BLaER1 (cell line): ENCODE measurements around the gene CENPH.
"Not testable (repeated sequence)": the region's sequence is repeated elsewhere in the genome, so short reads cannot be mapped to it uniquely, and the experiment has no call there.

Experiments used
- H3K27ac ChIP-seq: shearing (Covaris generic); formaldehyde crosslinking; 2 replicates; pipeline ENCODE4 v1.8.1; 2022
- H3K27me3 ChIP-seq: shearing (Covaris generic); formaldehyde crosslinking; 2 replicates; pipeline ENCODE4 v1.8.1; 2022
- H3K36me3 ChIP-seq: shearing (Covaris generic); formaldehyde crosslinking; 2 replicates; pipeline ENCODE4 v1.8.1; 2022
- H3K4me1 ChIP-seq: shearing (Covaris generic); formaldehyde crosslinking; 2 replicates; pipeline ENCODE4 v1.8.1; 2022
- H3K4me2 ChIP-seq: shearing (Covaris generic); formaldehyde crosslinking; 2 replicates; pipeline ENCODE4 v1.8.1; 2022
- H3K4me3 ChIP-seq: shearing (Covaris generic); formaldehyde crosslinking; 2 replicates; pipeline ENCODE4 v1.8.1; 2022
- H3K9ac ChIP-seq: shearing (Covaris generic); formaldehyde crosslinking; 2 replicates; pipeline ENCODE4 v1.8.1; 2022
- H3K9me3 ChIP-seq: shearing (Covaris generic); formaldehyde crosslinking; 2 replicates; pipeline ENCODE4 v1.8.1; 2022
- H4K20me1 ChIP-seq: shearing (Covaris generic); formaldehyde crosslinking; 2 replicates; pipeline ENCODE4 v1.8.1; 2022
- Cebpa-rat ChIP-seq: shearing (Covaris generic); IDR thresholded peaks from 2 replicates; pipeline ENCODE4 v1.8.1; 2022

CENPH gene

GRCh38 chr5:69206528-69207190, 17.3 kb downstream of the CENPH start:
- Histone ChIP-seq H3K4me2 (no peak overlapping the region), H3K4me3 (no peak overlapping the region), H4K20me1 (no peaks in the 10 kb centered on the region), H3K36me3 (peaks cover 77% of the 10 kb centered on the region), H3K27ac (no peak overlapping the region), H3K4me1 (no peaks in the 10 kb centered on the region), H3K9ac (no peak overlapping the region), H3K9me3 (no peaks in the 10 kb centered on the region), H3K27me3 (no peaks in the 10 kb centered on the region)
- TF ChIP-seq Cebpa-rat, result no peak

- Histone ChIP-seq H3K9me3 (no peaks in the 10 kb centered on the region), H3K36me3 (peaks cover 89% of the 10 kb centered on the region), H3K4me1 (no peaks in the 10 kb centered on the region), H3K4me3 (no peak overlapping the region), H4K20me1 (no peaks in the 10 kb centered on the region), H3K27me3 (no peaks in the 10 kb centered on the region), H3K9ac (no peak overlapping the region), H3K27ac (no peak overlapping the region), H3K4me2 (no peak overlapping the region)
- TF ChIP-seq Cebpa-rat, result no peak
Observed at GRCh38 chr5:69209602-69210001, 20.2 kb downstream of the CENPH start.

GRCh38 chr5:69211200-69211599, 21.8 kb downstream of the CENPH start:
- H3K9ac ChIP-seq, result no peak overlapping the region
- H4K20me1 ChIP-seq, result no peaks in the 10 kb centered on the region
- H3K4me2 ChIP-seq, result no peak overlapping the region
- H3K4me1 ChIP-seq, result peaks cover 2% of the 10 kb centered on the region
- TF ChIP-seq Cebpa-rat, result no peak
- no peaks in the 10 kb centered on the region for H3K9me3 ChIP-seq
- H3K36me3 ChIP-seq, result peaks cover 74% of the 10 kb centered on the region
- no peaks in the 10 kb centered on the region for H3K27me3 ChIP-seq
- H3K27ac ChIP-seq, result no peak overlapping the region
- H3K4me3 ChIP-seq, result no peak overlapping the region

GRCh38 chr5:69212022-69212421, 22.6 kb downstream of the CENPH start:
- Histone ChIP-seq H3K4me1 (peaks cover 10% of the 10 kb centered on the region), H3K27ac (no peak overlapping the region), H4K20me1 (no peaks in the 10 kb centered on the region), H3K9me3 (no peaks in the 10 kb centered on the region), H3K27me3 (no peaks in the 10 kb centered on the region), H3K36me3 (peaks cover 67% of the 10 kb centered on the region), H3K4me3 (no peak overlapping the region), H3K4me2 (no peak overlapping the region), H3K9ac (no peak overlapping the region)
- no peak for TF ChIP-seq Cebpa-rat

GRCh38 chr5:69213513-69214215, 24.3 kb downstream of the CENPH start:
- Histone ChIP-seq H4K20me1 (no peaks in the 10 kb centered on the region), H3K4me3 (no peak overlapping the region), H3K27me3 (no peaks in the 10 kb centered on the region), H3K4me1 (peaks cover 15% of the 10 kb centered on the region), H3K4me2 (no peak overlapping the region), H3K9me3 (no peaks in the 10 kb centered on the region), H3K27ac (no peak overlapping the region), H3K36me3 (peaks cover 57% of the 10 kb centered on the region), H3K9ac (no peak overlapping the region)
- TF ChIP-seq Cebpa-rat, result no peak

- Histone ChIP-seq H3K4me1 (peaks cover 23% of the 10 kb centered on the region), H3K27ac (peak overlapping the region; percentile 67; the same call in 1 of the 2 replicates), H4K20me1 (peaks cover 6% of the 10 kb centered on the region; the same call in 1 of the 2 replicates), H3K4me2 (peak overlapping the region; percentile 84), H3K27me3 (no peaks in the 10 kb centered on the region), H3K36me3 (peaks cover 42% of the 10 kb centered on the region), H3K4me3 (peak overlapping the region; percentile 89), H3K9ac (peak overlapping the region; percentile 80; the same call in 1 of the 2 replicates), H3K9me3 (peaks cover 9% of the 10 kb centered on the region)
- no peak for TF ChIP-seq Cebpa-rat
Observed at GRCh38 chr5:69217151-69217511, 27.7 kb downstream of the CENPH start.

- no peaks in the 10 kb centered on the region for H3K27me3 ChIP-seq
- H3K36me3 ChIP-seq, result peaks cover 36% of the 10 kb centered on the region
- peak overlapping the region; percentile 84 for H3K4me2 ChIP-seq
- H3K4me1 ChIP-seq, result peaks cover 23% of the 10 kb centered on the region
- H3K9ac ChIP-seq, result peak overlapping the region; percentile 80
- no peak for TF ChIP-seq Cebpa-rat
- H4K20me1 ChIP-seq, result peaks cover 9% of the 10 kb centered on the region; the same call in 1 of the 2 replicates
- peak overlapping the region; percentile 70 for H3K27ac ChIP-seq
- peaks cover 9% of the 10 kb centered on the region for H3K9me3 ChIP-seq
- H3K4me3 ChIP-seq, result peak overlapping the region; percentile 89
Observed at GRCh38 chr5:69217548-69218526, 28.5 kb downstream of the CENPH start.

- no peak overlapping the region for H3K4me3 ChIP-seq
- no peak for TF ChIP-seq Cebpa-rat
- no peak overlapping the region for H3K4me2 ChIP-seq
- no peaks in the 10 kb centered on the region for H3K27me3 ChIP-seq
- H3K36me3 ChIP-seq, result peaks cover 33% of the 10 kb centered on the region
- peaks cover 23% of the 10 kb centered on the region for H3K4me1 ChIP-seq
- H3K9ac ChIP-seq, result no peak overlapping the region
- peaks cover 9% of the 10 kb centered on the region for H3K9me3 ChIP-seq
- H3K27ac ChIP-seq, result no peak overlapping the region
- peaks cover 9% of the 10 kb centered on the region; the same call in 1 of the 2 replicates for H4K20me1 ChIP-seq
Observed at GRCh38 chr5:69219939-69220338, 30.6 kb downstream of the CENPH start.

GRCh38 chr5:69220371-69220770, 31.0 kb downstream of the CENPH start:
- peaks cover 23% of the 10 kb centered on the region for H3K4me1 ChIP-seq
- not testable (repeated sequence) for H3K9me3 ChIP-seq, H3K9ac ChIP-seq, H3K27me3 ChIP-seq, H3K27ac ChIP-seq, H3K4me2 ChIP-seq, H3K4me3 ChIP-seq, H4K20me1 ChIP-seq
- H3K36me3 ChIP-seq, result peaks cover 37% of the 10 kb centered on the region

GRCh38 chr5:69220833-69221232, 31.4 kb downstream of the CENPH start:
- peaks cover 23% of the 10 kb centered on the region for H3K4me1 ChIP-seq
- H3K9ac ChIP-seq, H3K9me3 ChIP-seq, H3K27me3 ChIP-seq, H3K4me3 ChIP-seq, H3K4me2 ChIP-seq, H3K27ac ChIP-seq, H4K20me1 ChIP-seq: not testable (repeated sequence)
- H3K36me3 ChIP-seq, result peaks cover 41% of the 10 kb centered on the region
